NT2/D1 (cell line): ENCODE results near the gene HIPK2.

Experiments
- YY1 ChIP-seq: IDR thresholded peaks from 2 replicates; pipeline ENCODE4 v1.6.1; 2011; ENCODE audit not compliant: insufficient read length, insufficient read depth
- ZNF274 ChIP-seq: IDR thresholded peaks from 2 replicates; pipeline ENCODE4 v1.6.1; 2011; ENCODE audit warnings: mild to moderate bottlenecking, low read depth, low read length

- TF ChIP-seq ZNF274 (no peak), YY1 (no peak)
Observed at GRCh38 chr7:139683137-139683921, 94.5 kb downstream of the HIPK2 start.
